ENCODE data around the gene SMYD3.

SMYD3 gene

GRCh38 chr1:246517391-246517790 lies 10.3 kb upstream of the SMYD3 start:
- H3K4me3 ChIP-seq (ENCODE audit: low read depth, low read length): no peak overlapping the region
- no peak for TF ChIP-seq CTCF (IDR thresholded peaks at IDR 0.05; ENCODE audit: borderline replicate concordance, insufficient read depth, low read depth, low read length)

GRCh38 chr1:246516126-246516525 lies 9.0 kb upstream of the SMYD3 start:
- TF ChIP-seq CTCF (IDR thresholded peaks at IDR 0.05; ENCODE audit: borderline replicate concordance, insufficient read depth, low read depth, low read length): no peak
- H3K4me3 ChIP-seq (ENCODE audit: low read depth, low read length): no peak overlapping the region

GRCh38 chr1:246515390-246516005 lies 8.4 kb upstream of the SMYD3 start:
- H3K4me3 ChIP-seq (ENCODE audit: low read depth, low read length): no peak overlapping the region
- TF ChIP-seq CTCF (IDR thresholded peaks at IDR 0.05; ENCODE audit: borderline replicate concordance, insufficient read depth, low read depth, low read length): no peak

- no peak for TF ChIP-seq CTCF (IDR thresholded peaks at IDR 0.05; ENCODE audit: borderline replicate concordance, insufficient read depth, low read depth, low read length)
- no peak overlapping the region for H3K4me3 ChIP-seq (ENCODE audit: low read depth, low read length)
Measured at GRCh38 chr1:246513619-246514343, 6.7 kb upstream of the SMYD3 start.

- no peak for TF ChIP-seq CTCF (IDR thresholded peaks at IDR 0.05; ENCODE audit: borderline replicate concordance, insufficient read depth, low read depth, low read length)
- no peak overlapping the region for H3K4me3 ChIP-seq (ENCODE audit: low read depth, low read length)
Measured at GRCh38 chr1:246513041-246513440, 6.0 kb upstream of the SMYD3 start.

GRCh38 chr1:246512635-246513034 lies 5.6 kb upstream of the SMYD3 start:
- no peak for TF ChIP-seq CTCF (IDR thresholded peaks at IDR 0.05; ENCODE audit: borderline replicate concordance, insufficient read depth, low read depth, low read length)
- no peak overlapping the region for H3K4me3 ChIP-seq (ENCODE audit: low read depth, low read length)

GRCh38 chr1:246512230-246512629 lies 5.2 kb upstream of the SMYD3 start:
- no peak for TF ChIP-seq CTCF (IDR thresholded peaks at IDR 0.05; ENCODE audit: borderline replicate concordance, insufficient read depth, low read depth, low read length)
- H3K4me3 ChIP-seq (ENCODE audit: low read depth, low read length): no peak overlapping the region
